ENCODE results near the gene HNRNPLL. TPM values are rescaled to one million over a fixed set of nuclear protein-coding genes. Genes with fewer than 3 reads are reported as not detected.
A peak's percentile ranks its signal among the peaks of the same experiment; 100 is the strongest.

Gene HNRNPLL
- total and polyA plus RNA-seq, 2 of the 13 experiments (the other 11 are each of a cell fraction or from before 2014, with no cell fraction given), result 49.4 to 103 TPM

- peak; percentile 86 for TF ChIP-seq ARID4A (CRISPR knock-in tag; IDR thresholded peaks at IDR 0.05; ENCODE audit: borderline replicate concordance)
- no peak for TF ChIP-seq NFE2L2 (IDR thresholded peaks at IDR 0.05; ENCODE audit: low read length)
- TF ChIP-seq ZNF609 (CRISPR knock-in tag; IDR thresholded peaks at IDR 0.05; ENCODE audit: borderline replicate concordance), result peak; percentile 59; the same call in 1 of the 2 replicates
- TF ChIP-seq NR0B2 (CRISPR knock-in tag; IDR thresholded peaks at IDR 0.05), result no peak
- peak; percentile 97 for TF ChIP-seq ZNF501 (CRISPR knock-in tag; IDR thresholded peaks at IDR 0.05)
- TF ChIP-seq ATF1 (CRISPR knock-in tag; IDR thresholded peaks at IDR 0.05), result peak; percentile 24; the same call in 1 of the 2 replicates
- no peak for TF ChIP-seq U2AF2 (IDR thresholded peaks at IDR 0.05; ENCODE audit: low read depth, low read length)
- TF ChIP-seq TARDBP (CRISPR knock-in tag; IDR thresholded peaks at IDR 0.05), result peak; percentile 46; the same call in 1 of the 2 replicates
- no peak for TF ChIP-seq ZNF180 (CRISPR knock-in tag; IDR thresholded peaks at IDR 0.05; ENCODE audit: borderline replicate concordance, low read depth)
- peak; percentile 88 for TF ChIP-seq ZNF543 (CRISPR knock-in tag; IDR thresholded peaks at IDR 0.05)
- no peak for TF ChIP-seq TP53 (CRISPR knock-in tag; conservative IDR thresholded peaks at IDR 0.05)
- TF ChIP-seq ZNF549 (CRISPR knock-in tag; IDR thresholded peaks at IDR 0.05), result no peak
- TF ChIP-seq ZNF782 (CRISPR knock-in tag; IDR thresholded peaks at IDR 0.05; ENCODE audit: borderline replicate concordance), result peak; percentile 61
- TF ChIP-seq KLF11 (CRISPR knock-in tag; IDR thresholded peaks at IDR 0.05), result no peak; the same call in 1 of the 2 replicates
- TF ChIP-seq ZNF616 (CRISPR knock-in tag; IDR thresholded peaks at IDR 0.05; ENCODE audit: low read depth), result no peak
- TF ChIP-seq SMARCE1 (IDR thresholded peaks at IDR 0.05; ENCODE audit: borderline replicate concordance), result no peak
- peak; percentile 80 for TF ChIP-seq ZHX1 (CRISPR knock-in tag; IDR thresholded peaks at IDR 0.05; ENCODE audit: low read depth)
Measured at GRCh38 chr2:38602732-38603401, at the start of gene HNRNPLL (continued).
